DMS114 treated with DMSO at 0.1 percent for 48 hours (cell line): ENCODE results near the gene HIPK2.

ENCODE experiments used
- DNase-seq: peaks from one replicate; lab custom pipeline; 2025; ENCODE audit not compliant: unreplicated experiment; lab: John Stamatoyannopoulos, UW

HIPK2 gene

DNA sequence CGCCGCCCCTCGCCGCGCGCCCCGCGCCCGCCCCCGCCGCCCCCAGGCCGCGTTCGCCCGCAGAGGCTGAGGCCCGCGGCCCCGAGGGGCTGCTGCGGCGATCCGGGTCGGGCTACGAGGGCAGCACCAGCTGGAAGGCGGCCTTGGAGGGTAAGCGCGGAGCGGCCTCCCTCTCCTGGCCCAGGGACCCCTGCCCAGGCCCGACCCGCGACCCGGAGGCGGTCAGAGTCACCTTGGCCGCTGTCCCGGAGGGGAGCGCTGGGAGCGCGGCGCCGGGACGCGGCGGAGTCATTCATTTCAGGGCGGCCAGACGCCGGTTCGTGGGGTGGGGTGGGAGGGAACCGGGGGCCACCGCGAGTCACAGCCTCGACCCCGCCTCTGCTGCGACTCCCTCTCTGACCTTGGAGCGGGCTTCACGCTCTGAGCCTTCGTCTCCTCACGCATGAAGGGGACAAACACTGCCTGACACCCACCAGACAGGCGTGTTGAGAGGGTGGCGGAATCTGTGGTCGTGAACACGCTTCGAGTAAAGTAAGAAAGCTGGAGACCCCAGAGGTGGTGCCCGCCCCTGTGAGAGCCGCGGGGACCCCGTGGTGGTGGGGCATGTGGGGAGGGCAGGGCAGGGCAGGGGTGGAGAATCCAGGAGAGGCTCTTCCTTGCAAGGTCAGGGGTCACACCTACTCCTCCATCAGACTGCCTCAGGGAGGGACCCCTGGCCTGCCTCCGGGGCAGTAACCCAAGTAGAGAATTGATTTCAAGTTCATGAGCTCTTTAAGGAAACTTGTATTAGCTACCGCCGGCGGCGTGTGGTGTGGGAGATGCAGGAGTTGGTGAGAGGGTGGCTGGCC is 253.6 kb downstream of the HIPK2 start:
- DNase-seq, result no peak

DNA sequence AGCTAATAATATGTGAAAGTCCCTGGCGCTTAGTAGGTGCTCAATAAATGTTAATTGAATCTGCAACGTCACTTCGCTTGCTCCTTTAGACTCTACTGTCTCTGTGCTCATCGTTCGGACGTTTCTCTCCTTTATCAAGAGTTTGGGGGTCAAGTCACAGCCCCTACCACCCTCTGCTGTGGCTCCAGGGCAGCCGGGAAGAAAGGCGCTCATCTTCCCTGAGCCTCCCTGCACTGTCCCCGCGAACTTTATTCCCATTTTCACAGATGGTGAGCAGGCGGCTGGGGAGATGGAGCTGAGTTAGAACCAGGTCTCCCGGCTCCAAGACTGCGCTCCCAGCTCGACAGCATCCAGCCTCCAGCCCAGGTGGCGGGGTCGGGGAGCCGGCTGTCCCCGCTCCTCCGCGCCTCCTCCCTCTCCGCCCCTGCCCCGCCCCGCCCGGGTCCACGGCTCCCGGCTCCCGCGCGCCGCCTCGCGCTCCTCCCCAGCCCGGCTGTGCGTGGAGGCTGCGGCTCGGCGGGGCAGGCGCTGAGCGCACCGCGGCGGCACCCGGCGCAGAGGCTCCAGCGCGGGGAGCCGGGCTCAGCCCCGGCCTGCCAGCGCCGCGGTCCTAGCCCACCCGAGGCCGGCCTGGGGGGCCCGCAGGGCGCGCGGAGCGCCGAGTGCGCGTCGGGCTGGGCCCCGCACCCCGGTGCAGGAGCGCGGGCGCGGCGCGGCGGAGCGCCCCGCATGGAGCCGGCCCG is 254.4 kb downstream of the HIPK2 start, which contains the start of gene CLEC2L:
Gene CLEC2L, plus strand, starts transcription at position 487 of the 743 bp plus-strand sequence. Its CDS starts 243 bp downstream, at position 730.
- DNase-seq, result no peak

DNA sequence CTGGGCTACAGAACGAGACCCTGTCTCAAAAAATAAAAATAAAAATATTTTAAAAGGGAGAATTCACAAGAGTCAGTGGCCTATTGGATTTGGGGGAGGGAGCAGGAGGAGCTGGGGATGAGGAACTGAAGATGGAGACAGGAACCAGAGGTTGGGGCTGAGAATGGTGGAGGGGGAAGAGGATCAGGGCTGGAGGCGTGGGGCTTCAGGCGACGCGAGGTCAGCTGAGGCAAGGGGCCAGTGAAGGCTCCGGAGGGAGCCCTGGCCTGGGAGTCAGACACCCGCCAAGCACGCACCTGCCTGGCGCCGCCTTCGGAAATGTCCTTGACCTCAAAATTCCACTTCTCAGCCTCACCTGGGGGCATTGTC is 255.0 kb downstream of the HIPK2 start:
- DNase-seq, result no peak

DNA sequence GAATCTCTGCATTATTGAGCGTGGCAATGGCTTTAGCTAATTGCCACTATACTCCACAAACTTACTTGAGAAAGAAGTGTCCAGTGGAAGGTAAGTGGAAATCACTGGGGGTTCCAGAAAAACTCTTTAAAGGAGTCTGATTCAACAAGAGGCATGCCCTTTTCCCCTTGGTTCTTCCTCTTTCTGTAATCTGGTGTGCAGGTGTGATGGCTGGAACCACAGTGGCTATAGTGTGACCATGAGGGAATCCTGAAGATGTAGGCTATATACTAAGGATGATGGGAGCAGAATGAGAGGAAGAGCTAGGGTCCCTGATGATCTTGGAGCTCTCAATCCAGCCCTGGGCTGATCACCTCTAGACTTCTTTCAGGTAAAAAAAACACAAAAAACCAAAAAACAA is 256.4 kb downstream of the HIPK2 start:
- DNase-seq, result no peak

DNA sequence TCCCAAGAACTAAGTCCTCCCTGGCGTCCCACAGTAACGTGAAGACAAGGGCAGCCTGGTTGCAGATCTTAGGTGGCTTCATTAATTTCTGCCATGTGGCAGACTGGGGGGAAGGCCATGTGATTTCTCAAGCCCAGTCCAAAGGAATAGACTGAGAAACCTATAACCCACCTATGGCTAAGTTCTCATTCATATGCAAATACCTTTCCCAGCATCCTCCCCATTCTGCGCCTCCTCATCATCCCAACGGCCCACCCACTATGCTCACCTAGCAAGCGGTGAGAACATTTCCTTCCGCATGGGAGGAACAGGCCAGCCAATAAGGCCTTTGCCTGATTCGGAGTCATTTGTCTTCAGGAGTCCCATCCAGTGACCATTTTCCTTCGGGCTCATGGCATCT is 262.5 kb downstream of the HIPK2 start:
- no peak for DNase-seq
